Mesothelial cell of epicardium (in vitro differentiated cells): Measurements from ENCODE around the gene HECTD1. TPM values are rescaled to one million over a fixed set of nuclear protein-coding genes. Genes with fewer than 3 reads are reported as not detected.
"Not testable (repeated sequence)": the region's sequence is repeated elsewhere in the genome, so short reads cannot be mapped to it uniquely, and the experiment has no call there.

Experiments
- DNase-seq, 2 experiments: peaks; one replicate each; pipeline ENCODE4 v3.0.0; 2021; ENCODE audit warnings: low spot score in 2 of 2; ENCODE audit not compliant: unreplicated experiment in 2 of 2
- H3K27ac Mint-ChIP-seq: 2 replicates; pipeline ENCODE4 v1.8.0; 2021; ENCODE audit warnings: mixed read lengths
- H3K27me3 Mint-ChIP-seq: 2 replicates; pipeline ENCODE4 v1.8.0; 2021; ENCODE audit warnings: low read depth, mixed read lengths
- H3K36me3 Mint-ChIP-seq: 2 replicates; pipeline ENCODE4 v1.8.0; 2021; ENCODE audit warnings: mixed read lengths
- H3K4me1 Mint-ChIP-seq: 2 replicates; pipeline ENCODE4 v1.8.0; 2021; ENCODE audit warnings: mixed read lengths
- H3K4me3 Mint-ChIP-seq: 2 replicates; pipeline ENCODE4 v1.8.0; 2021; ENCODE audit warnings: mild to moderate bottlenecking, moderate library complexity, mixed read lengths
- H3K9me3 Mint-ChIP-seq: 2 replicates; pipeline ENCODE4 v1.8.0; 2021; ENCODE audit warnings: mixed read lengths
- CTCF ChIP-seq: fragments of 200-600 bp; sonication (generic); IDR thresholded peaks from one replicate; pipeline ENCODE4 v1.5.0; 2021; ENCODE audit warnings: antibody characterized with exemption; ENCODE audit not compliant: unreplicated experiment
- total RNA-seq: library from RNA; stranded (reverse); gene quantifications from 3 replicates; pipeline ENCODE4 v1.2.1, GENCODE V29; 2021

HECTD1 gene
- total RNA-seq, 1 donor from 2014 or later, result 177 TPM

DNA sequence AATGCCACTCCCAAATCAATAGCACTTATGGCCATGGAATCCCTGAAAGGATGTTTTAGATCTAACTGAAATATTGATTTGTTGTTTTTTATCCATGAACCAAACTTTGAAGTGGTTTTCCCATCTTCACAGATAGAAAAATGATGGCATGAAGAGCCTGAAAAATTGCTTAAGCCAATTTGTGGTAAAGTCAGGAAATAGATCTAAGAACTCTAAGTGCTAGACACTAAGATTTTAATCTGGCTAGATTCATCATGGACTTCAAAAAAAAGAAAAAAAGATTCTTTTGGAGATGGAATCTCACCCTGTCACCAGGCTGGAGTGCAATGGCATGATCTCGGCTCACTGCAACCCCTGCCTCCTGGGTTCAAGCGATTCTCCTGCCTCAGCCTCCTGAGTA, 136.4 kb downstream of the HECTD1 start:
- Mint-ChIP-seq H3K36me3 (peaks cover 18% of the 10 kb centered on the region), H3K4me1 (peaks cover 5% of the 10 kb centered on the region), H3K4me3 (no peak overlapping the region), H3K27ac (no peak overlapping the region), H3K9me3 (peaks cover 10% of the 10 kb centered on the region), H3K27me3 (no peaks in the 10 kb centered on the region)
- no peak for DNase-seq
- TF ChIP-seq CTCF, result no peak

GRCh38 chr14:31070431-31070830, 137.2 kb downstream of the HECTD1 start:
- TF ChIP-seq CTCF, result no peak
- H3K9me3 Mint-ChIP-seq, result peaks cover 6% of the 10 kb centered on the region
- DNase-seq, result no peak
- peaks cover 13% of the 10 kb centered on the region for H3K36me3 Mint-ChIP-seq
- H3K27ac Mint-ChIP-seq, result no peak overlapping the region
- no peak overlapping the region for H3K4me3 Mint-ChIP-seq
- no peaks in the 10 kb centered on the region for H3K27me3 Mint-ChIP-seq
- H3K4me1 Mint-ChIP-seq, result peaks cover 8% of the 10 kb centered on the region

GRCh38 chr14:31069343-31069742, 138.2 kb downstream of the HECTD1 start:
- Mint-ChIP-seq H3K4me1 (peaks cover 8% of the 10 kb centered on the region), H3K27me3 (no peaks in the 10 kb centered on the region), H3K4me3 (no peak overlapping the region), H3K36me3 (peaks cover 8% of the 10 kb centered on the region), H3K9me3 (no peaks in the 10 kb centered on the region), H3K27ac (no peak overlapping the region)
- TF ChIP-seq CTCF, result no peak
- DNase-seq, result no peak

GRCh38 chr14:31068235-31068634, 139.4 kb downstream of the HECTD1 start:
- Mint-ChIP-seq H3K4me3 (no peak overlapping the region), H3K27me3 (no peaks in the 10 kb centered on the region), H3K27ac (no peak overlapping the region), H3K9me3 (no peaks in the 10 kb centered on the region), H3K4me1 (peaks cover 8% of the 10 kb centered on the region), H3K36me3 (peaks cover 8% of the 10 kb centered on the region)
- TF ChIP-seq CTCF, result no peak
- no peak for DNase-seq

GRCh38 chr14:31062908-31063307, 144.7 kb downstream of the HECTD1 start:
- not testable (repeated sequence) for DNase-seq, H3K27me3 Mint-ChIP-seq, H3K4me3 Mint-ChIP-seq, H3K36me3 Mint-ChIP-seq, H3K9me3 Mint-ChIP-seq, H3K27ac Mint-ChIP-seq
- H3K4me1 Mint-ChIP-seq, result peaks cover 14% of the 10 kb centered on the region

DNA sequence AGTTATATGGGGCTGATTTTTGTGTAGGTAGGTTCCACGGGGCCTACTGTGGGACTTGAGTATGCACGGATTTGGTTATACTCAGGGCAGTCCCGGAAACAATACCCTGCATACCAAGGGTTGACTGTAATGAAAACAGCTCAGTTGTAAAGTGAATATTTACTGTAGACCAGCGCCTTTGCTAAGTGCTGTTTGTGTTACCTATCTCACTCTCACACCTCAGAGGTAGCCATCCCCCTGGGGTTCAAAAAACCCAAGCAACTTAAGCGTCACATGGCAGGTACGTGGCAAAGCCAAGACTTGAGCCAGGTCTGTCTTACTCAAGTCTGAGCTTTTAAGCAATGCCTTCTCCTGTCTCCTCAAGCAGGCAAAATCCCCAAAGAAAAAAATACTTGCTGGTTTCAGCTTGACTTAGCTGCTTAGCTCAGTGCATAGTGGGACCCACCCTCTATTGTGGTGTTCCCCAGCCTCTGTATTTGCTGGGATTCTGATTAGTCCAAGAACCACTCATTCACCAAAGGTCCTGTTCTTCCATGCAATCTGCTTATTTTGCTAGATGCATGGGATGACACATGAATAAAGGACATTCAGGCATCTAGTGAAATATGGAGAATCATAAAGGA, 147.2 kb downstream of the HECTD1 start:
- no peaks in the 10 kb centered on the region for H3K36me3 Mint-ChIP-seq
- H3K4me3 Mint-ChIP-seq, result no peak overlapping the region
- H3K27ac Mint-ChIP-seq, result no peak overlapping the region
- H3K27me3 Mint-ChIP-seq, result no peaks in the 10 kb centered on the region
- H3K4me1 Mint-ChIP-seq, result peaks cover 10% of the 10 kb centered on the region
- H3K9me3 Mint-ChIP-seq, result no peaks in the 10 kb centered on the region
- no peak for DNase-seq
- TF ChIP-seq CTCF, result no peak
